T-helper 2 cell treated with Interferon-gamma antibody and Interleukin-4, amounts not matched to agents 5 μg/mL and 100 μg/mL, for 36 hours (primary cell): ENCODE results near the gene GPX3.

Source experiments
- DNase-seq: peaks from one replicate; pipeline ENCODE4 v3.0.0; 2021; ENCODE audit warnings: low spot score
- H3K27ac Mint-ChIP-seq: one replicate; pipeline ENCODE4 v1.8.0; 2021; ENCODE audit warnings: mild to moderate bottlenecking, mixed read lengths
- H3K27me3 Mint-ChIP-seq: one replicate; pipeline ENCODE4 v1.8.0; 2021; ENCODE audit warnings: low read depth, mixed read lengths
- H3K36me3 Mint-ChIP-seq: one replicate; pipeline ENCODE4 v1.8.0; 2021; ENCODE audit warnings: low read depth, mixed read lengths
- H3K4me1 Mint-ChIP-seq: one replicate; pipeline ENCODE4 v1.8.0; 2021; ENCODE audit warnings: low read depth, mixed read lengths
- H3K4me3 Mint-ChIP-seq: one replicate; pipeline ENCODE4 v1.8.0; 2022; ENCODE audit warnings: mild to moderate bottlenecking, moderate library complexity, mixed read lengths
- H3K9me3 Mint-ChIP-seq: one replicate; pipeline ENCODE4 v1.8.0; 2021; ENCODE audit warnings: mixed read lengths

GPX3 gene

DNA sequence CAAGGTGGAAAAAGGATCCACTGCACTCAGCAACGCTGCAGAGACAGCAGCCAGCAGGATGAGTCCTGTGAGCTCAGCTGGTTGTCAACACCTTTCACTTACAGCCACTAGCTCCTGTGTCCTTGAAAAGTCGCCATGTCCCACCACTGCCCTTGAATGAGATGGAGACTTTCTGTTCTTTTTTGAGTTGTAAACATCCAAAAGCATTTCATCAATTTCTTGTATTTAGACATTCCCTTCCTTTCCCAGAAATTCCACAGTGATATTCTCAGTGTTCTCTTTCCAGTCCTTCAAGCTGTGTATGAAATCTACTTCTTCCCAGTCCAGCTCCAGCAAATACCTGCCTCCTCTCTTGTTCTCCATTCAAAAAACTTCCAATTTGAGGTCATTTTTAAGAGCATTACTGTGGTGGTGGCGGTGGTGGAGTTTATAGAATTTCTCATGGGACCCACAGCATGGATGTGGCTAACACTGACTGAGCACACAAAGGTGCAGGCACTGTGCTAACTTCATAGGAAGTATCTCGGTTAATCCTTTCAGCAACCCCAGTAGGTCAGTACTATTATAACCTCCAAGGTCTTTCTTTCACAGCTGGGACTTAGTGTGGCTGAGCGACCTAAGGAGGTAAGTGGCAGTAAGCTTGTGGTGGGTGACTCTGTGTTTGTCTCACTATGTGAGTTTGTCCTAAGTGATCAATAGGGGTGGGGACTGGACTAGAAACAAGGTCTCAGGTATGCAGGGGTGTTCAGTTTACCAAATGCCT lies 15.0 kb upstream of the GPX3 start:
- Mint-ChIP-seq H3K9me3 (no peaks in the 10 kb centered on the region), H3K36me3 (no peaks in the 10 kb centered on the region), H3K4me1 (no peaks in the 10 kb centered on the region), H3K4me3 (no peak overlapping the region), H3K27ac (no peak overlapping the region), H3K27me3 (peaks cover 2% of the 10 kb centered on the region)
- DNase-seq = no peak

DNA sequence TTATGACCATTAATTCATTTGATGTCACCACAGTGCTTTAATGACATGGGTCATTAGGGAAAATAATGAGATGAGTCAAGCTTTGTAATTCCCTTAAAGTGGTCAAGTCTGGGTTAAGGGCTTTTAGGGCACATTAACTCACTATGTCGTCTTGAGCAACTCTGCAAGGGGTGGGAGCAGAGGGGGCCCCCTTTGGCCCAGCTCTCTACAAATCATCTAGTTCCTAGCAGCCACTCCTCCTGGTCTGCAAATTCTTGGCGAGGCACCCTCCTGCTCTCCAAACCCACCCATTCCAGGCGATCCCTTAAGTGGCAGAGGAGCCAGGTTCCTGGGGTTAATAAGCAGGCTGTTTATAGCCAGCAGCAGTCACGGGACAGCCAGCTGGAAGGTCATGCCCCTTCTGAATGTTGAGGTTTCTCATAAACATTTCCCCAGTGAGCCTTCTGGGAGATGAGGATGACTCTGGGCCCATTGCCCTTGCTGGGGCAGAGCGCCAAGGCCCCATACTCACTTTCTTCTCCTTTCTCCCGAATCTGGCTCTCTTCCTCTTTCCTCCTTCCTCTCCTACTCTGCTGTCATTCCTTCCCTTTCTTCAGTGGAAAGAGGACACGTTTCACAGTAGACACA lies 14.3 kb upstream of the GPX3 start:
- Mint-ChIP-seq H3K4me1 (no peaks in the 10 kb centered on the region), H3K9me3 (no peaks in the 10 kb centered on the region), H3K36me3 (no peaks in the 10 kb centered on the region), H3K27me3 (peaks cover 2% of the 10 kb centered on the region), H3K27ac (no peak overlapping the region), H3K4me3 (no peak overlapping the region)
- no peak for DNase-seq

- no peak overlapping the region for H3K4me3 Mint-ChIP-seq
- H3K4me1 Mint-ChIP-seq = no peaks in the 10 kb centered on the region
- no peaks in the 10 kb centered on the region for H3K9me3 Mint-ChIP-seq
- no peaks in the 10 kb centered on the region for H3K36me3 Mint-ChIP-seq
- H3K27me3 Mint-ChIP-seq = no peaks in the 10 kb centered on the region
- no peak overlapping the region for H3K27ac Mint-ChIP-seq
- DNase-seq = no peak
Measured at GRCh38 chr5:151006704-151007334, 13.6 kb upstream of the GPX3 start.

DNA sequence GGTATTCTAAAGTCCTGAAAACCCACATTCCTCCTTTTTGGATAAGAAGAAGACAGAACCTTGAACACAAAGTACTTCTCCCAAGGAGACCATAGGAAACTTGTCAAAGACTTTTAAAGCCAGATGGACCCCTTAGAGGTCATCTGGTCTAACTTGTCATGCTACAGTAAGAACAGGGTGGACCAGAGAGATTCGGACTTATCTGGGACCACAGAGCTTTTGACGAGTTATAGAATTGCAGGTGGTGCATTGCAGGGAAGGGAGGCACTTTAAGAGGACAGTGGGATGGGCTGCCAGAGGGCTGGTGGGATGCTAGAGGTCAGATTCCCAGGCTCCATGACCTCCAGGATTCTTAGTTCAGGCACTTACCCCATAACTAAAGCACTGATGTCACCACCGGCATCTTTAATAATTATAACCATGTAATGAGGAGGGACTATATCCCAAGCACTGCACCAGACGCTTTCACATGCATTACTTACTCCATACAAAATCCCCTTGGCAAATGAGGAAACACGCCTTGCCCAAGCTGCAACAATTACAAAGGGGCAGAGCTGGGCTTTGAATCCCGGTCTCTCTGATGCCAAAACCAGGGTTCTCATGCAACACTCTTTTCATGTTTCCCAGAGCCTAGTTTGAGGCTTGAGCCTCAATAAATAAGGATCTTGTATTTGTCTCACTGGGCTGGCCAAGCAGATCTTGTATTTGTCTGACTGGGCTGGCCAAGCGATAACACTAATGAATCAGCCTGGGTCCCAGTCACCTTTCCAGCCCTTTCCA lies 12.8 kb upstream of the GPX3 start:
- Mint-ChIP-seq H3K9me3 (no peaks in the 10 kb centered on the region), H3K4me3 (no peak overlapping the region), H3K27ac (no peak overlapping the region), H3K4me1 (no peaks in the 10 kb centered on the region), H3K27me3 (no peaks in the 10 kb centered on the region), H3K36me3 (no peaks in the 10 kb centered on the region)
- DNase-seq = no peak

- H3K27ac Mint-ChIP-seq = no peak overlapping the region
- no peaks in the 10 kb centered on the region for H3K36me3 Mint-ChIP-seq
- no peak overlapping the region for H3K4me3 Mint-ChIP-seq
- H3K27me3 Mint-ChIP-seq = no peaks in the 10 kb centered on the region
- H3K4me1 Mint-ChIP-seq = no peaks in the 10 kb centered on the region
- no peak for DNase-seq
- no peaks in the 10 kb centered on the region for H3K9me3 Mint-ChIP-seq
Measured at GRCh38 chr5:151008210-151008491, 12.2 kb upstream of the GPX3 start.

GRCh38 chr5:151008906-151009305 lies 11.5 kb upstream of the GPX3 start:
- no peaks in the 10 kb centered on the region for H3K27me3 Mint-ChIP-seq

DNA sequence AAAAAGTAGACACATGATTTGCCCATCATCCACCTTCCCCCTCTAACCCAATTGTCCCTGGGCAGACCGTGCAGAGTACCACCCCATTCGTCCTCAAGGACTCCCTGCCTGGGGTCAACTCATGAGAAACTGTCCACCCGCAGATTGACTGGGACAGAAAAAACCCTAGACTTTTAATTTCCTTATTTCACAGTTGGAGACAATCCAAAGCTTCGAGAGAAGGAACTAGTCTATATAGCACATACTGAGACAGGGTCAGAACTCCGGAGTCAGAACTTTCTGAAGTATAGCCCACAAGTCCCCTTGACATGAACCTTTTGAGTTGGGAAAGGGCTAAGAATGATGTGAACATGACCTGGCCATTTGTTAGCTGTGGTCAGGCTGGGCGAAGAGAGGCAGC lies 7.5 kb upstream of the GPX3 start:
- H3K36me3 Mint-ChIP-seq = no peaks in the 10 kb centered on the region
- DNase-seq = no peak
- H3K4me1 Mint-ChIP-seq = no peaks in the 10 kb centered on the region
- H3K9me3 Mint-ChIP-seq = no peaks in the 10 kb centered on the region
- no peaks in the 10 kb centered on the region for H3K27me3 Mint-ChIP-seq
- no peak overlapping the region for H3K4me3 Mint-ChIP-seq
- H3K27ac Mint-ChIP-seq = no peak overlapping the region

More at GRCh38 chr5:151008906-151009305, 11.5 kb upstream of the GPX3 start:
- Mint-ChIP-seq H3K27ac (no peak overlapping the region), H3K4me3 (no peak overlapping the region), H3K36me3 (no peaks in the 10 kb centered on the region), H3K4me1 (no peaks in the 10 kb centered on the region), H3K9me3 (no peaks in the 10 kb centered on the region)
- DNase-seq = no peak

- no peak overlapping the region for H3K27ac Mint-ChIP-seq
- H3K4me3 Mint-ChIP-seq = no peak overlapping the region
- H3K27me3 Mint-ChIP-seq = peaks cover 2% of the 10 kb centered on the region
Measured at GRCh38 chr5:151014680-151015343, 5.6 kb upstream of the GPX3 start.

GRCh38 chr5:151015974-151016587 lies 4.3 kb upstream of the GPX3 start:
- no peak overlapping the region for H3K27ac Mint-ChIP-seq
- H3K27me3 Mint-ChIP-seq = peaks cover 8% of the 10 kb centered on the region
- H3K4me1 Mint-ChIP-seq = peaks cover 10% of the 10 kb centered on the region

More at GRCh38 chr5:151014680-151015343, 5.6 kb upstream of the GPX3 start:
- no peak for DNase-seq
- Mint-ChIP-seq H3K36me3 (no peaks in the 10 kb centered on the region), H3K4me1 (peaks cover 9% of the 10 kb centered on the region), H3K9me3 (no peaks in the 10 kb centered on the region)

DNA sequence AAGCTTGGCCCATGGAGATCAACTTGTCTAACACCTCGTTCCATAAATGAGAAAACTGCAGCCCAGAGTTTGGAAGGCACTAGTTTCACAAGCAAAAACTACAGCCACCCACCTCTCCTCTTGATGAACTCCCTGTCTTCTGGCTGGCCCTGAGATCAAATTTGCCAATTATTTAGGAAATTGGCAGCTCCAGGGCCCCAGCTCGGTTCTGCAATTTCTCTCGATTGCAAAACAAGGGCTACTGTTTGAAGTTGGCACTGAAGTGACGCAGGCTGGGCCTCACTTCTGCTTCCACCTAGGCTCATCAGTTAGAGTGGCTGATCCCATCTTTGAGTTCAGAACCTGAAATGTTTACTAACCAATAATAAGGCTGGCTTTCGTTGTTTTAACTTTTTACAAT lies 3.7 kb upstream of the GPX3 start:
- Mint-ChIP-seq H3K36me3 (peaks cover 5% of the 10 kb centered on the region), H3K4me3 (no peak overlapping the region), H3K4me1 (peaks cover 10% of the 10 kb centered on the region), H3K27ac (no peak overlapping the region), H3K9me3 (no peaks in the 10 kb centered on the region), H3K27me3 (peaks cover 10% of the 10 kb centered on the region)
- no peak for DNase-seq

More at GRCh38 chr5:151015974-151016587, 4.3 kb upstream of the GPX3 start:
- DNase-seq = no peak
- H3K9me3 Mint-ChIP-seq = no peaks in the 10 kb centered on the region
- H3K4me3 Mint-ChIP-seq = no peak overlapping the region
- H3K36me3 Mint-ChIP-seq = peaks cover 3% of the 10 kb centered on the region

- no peak for DNase-seq
- no peaks in the 10 kb centered on the region for H3K9me3 Mint-ChIP-seq
- no peak overlapping the region for H3K27ac Mint-ChIP-seq
- peaks cover 5% of the 10 kb centered on the region for H3K36me3 Mint-ChIP-seq
- no peak overlapping the region for H3K4me3 Mint-ChIP-seq
- peaks cover 10% of the 10 kb centered on the region for H3K27me3 Mint-ChIP-seq
- H3K4me1 Mint-ChIP-seq = peaks cover 10% of the 10 kb centered on the region
Measured at GRCh38 chr5:151017897-151018296, 2.5 kb upstream of the GPX3 start.

DNA sequence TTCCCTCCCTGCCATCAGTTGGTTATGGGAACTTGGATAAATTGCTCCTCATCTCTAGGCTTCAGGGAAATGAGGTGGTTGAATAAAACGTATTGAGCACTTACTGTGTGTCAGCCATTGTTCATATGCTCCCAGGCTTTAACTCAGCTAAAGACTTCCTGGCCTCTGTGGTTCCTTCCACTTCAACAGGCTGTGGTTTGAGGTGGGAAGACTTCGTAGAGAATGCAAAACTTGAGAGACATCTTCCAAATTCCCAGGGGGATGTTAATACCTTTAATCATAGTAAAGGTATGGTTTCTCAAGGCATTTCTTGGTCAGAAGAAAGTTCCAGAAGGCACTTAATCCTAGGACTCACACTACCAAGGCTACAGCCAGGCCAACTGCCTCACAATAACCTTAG lies 1.5 kb upstream of the GPX3 start:
- Mint-ChIP-seq H3K36me3 (peaks cover 5% of the 10 kb centered on the region), H3K27me3 (peaks cover 10% of the 10 kb centered on the region), H3K27ac (no peak overlapping the region), H3K4me3 (no peak overlapping the region), H3K4me1 (peaks cover 10% of the 10 kb centered on the region), H3K9me3 (no peaks in the 10 kb centered on the region)
- DNase-seq = no peak

DNA sequence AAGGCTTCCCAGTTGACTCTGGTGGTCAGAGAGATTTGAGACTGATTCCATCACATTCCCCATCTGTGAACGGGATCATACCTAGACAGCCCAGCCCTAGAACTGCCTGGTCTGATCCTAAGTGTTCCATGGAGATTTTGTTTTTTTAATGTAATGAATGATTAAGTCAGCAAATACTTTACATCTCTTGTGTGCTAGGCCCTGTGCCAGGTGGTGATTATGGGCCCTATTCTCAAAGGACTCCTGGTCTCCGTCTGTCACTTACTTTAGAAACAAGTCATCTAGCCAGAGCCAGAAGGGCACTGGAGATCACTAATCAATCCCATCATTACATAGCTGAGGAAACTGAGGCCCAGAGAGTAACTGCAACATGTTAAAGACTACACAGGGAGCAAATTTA lies 1.1 kb upstream of the GPX3 start:
- Mint-ChIP-seq H3K36me3 (peaks cover 5% of the 10 kb centered on the region), H3K27me3 (peaks cover 10% of the 10 kb centered on the region), H3K4me1 (peaks cover 10% of the 10 kb centered on the region), H3K27ac (no peak overlapping the region), H3K9me3 (no peaks in the 10 kb centered on the region), H3K4me3 (no peak overlapping the region)
- DNase-seq = no peak
